Transverse colon (tissue), 4 donors: ENCODE results near the gene HNRNPL. TPM values are rescaled to one million over a fixed set of nuclear protein-coding genes. Genes with fewer than 3 reads are reported as not detected.
A peak's percentile ranks its signal among the peaks of the same experiment; 100 is the strongest.

Experiments
- DNase-seq: peaks from one replicate; pipeline ENCODE4 v3.0.0-alpha.2; 2019
- H3K27ac ChIP-seq, 4 donors: fragments of 200-600 bp; sonication (generic); 2 replicates each; pipeline ENCODE4 v1.5.1; 2016 to 2018; ENCODE audit warnings: inconsistent platforms in 4 of 4
- H3K27me3 ChIP-seq: fragments of 200-600 bp; sonication (generic); 2 replicates; pipeline ENCODE4 v1.5.1; 2017; ENCODE audit warnings: inconsistent platforms
- H3K36me3 ChIP-seq, 4 donors: fragments of 200-600 bp; sonication (generic); 2 replicates each; pipeline ENCODE4 v1.5.1; 2017 to 2019; ENCODE audit warnings: inconsistent platforms in 4 of 4
- H3K4me1 ChIP-seq, 4 donors: fragments of 200-600 bp; sonication (generic); 2 replicates each; pipeline ENCODE4 v1.5.1; 2017 to 2020; ENCODE audit warnings: inconsistent platforms in 4 of 4
- H3K4me3 ChIP-seq, 4 donors: fragments of 200-600 bp; sonication (generic); 1 replicate in 1 of 4; 2 replicates in 3 of 4; pipeline versions ENCODE4 v1.5.1 to v1.6.1; 2017 to 2019; ENCODE audit warnings: inconsistent platforms in 4 of 4
- H3K9me3 ChIP-seq, 2 donors: fragments of 200-600 bp; sonication (generic); 2 replicates each; pipeline ENCODE4 v1.5.1; 2017 to 2019; ENCODE audit warnings: inconsistent platforms in 2 of 2
- CTCF ChIP-seq, 5 experiments: fragments of 200-600 bp in 3 of 5; fragments of 450-650 bp in 2 of 5; sonication (generic) in 3 of 5; IDR thresholded peaks; 1 replicate in 2 of 5; 2 replicates in 3 of 5; pipeline ENCODE4 v1.5.1; 2016 to 2017; ENCODE audit warnings: antibody characterized with exemption in 5 of 5, inconsistent platforms in 3 of 5, mild to moderate bottlenecking in 2 of 5, moderate library complexity in 1 of 5
- EP300 ChIP-seq: sonication (generic); formaldehyde crosslinking; IDR thresholded peaks from one replicate; pipeline ENCODE4 v1.6.1; 2017; ENCODE audit warnings: antibody characterized with exemption, low read depth
- POLR2A ChIP-seq: fragments of 450-650 bp; IDR thresholded peaks from one replicate; pipeline ENCODE4 v1.6.1; 2016; ENCODE audit warnings: antibody characterized with exemption, mild to moderate bottlenecking, moderate library complexity
- POLR2AphosphoS5 ChIP-seq, 3 donors: sonication (generic); formaldehyde crosslinking; IDR thresholded peaks; one replicate each; pipeline ENCODE4 v1.6.1; 2016; ENCODE audit warnings: antibody characterized with exemption in 3 of 3
- WGBS, 2 donors: methylation state at CpG; one replicate each; pipeline ENCODE4 v1.1.5; 2018; ENCODE audit warnings: low coverage in 1 of 2; 5-methylcytosine and 5-hydroxymethylcytosine counted together
- in situ Hi-C, 4 donors: fragments of 200-750 bp; cut with MboI; loops; one replicate each; pipeline versions ENCODE4 v1.15.0 to v1.15.1; 2017; ENCODE audit warnings: low sequenced_read_pairs in 3 of 4, low pct_ligation_motif_present in 1 of 4, low pct_unique_long_range_greater_than_20kb in 1 of 4
- intact Hi-C: fragments of 100-400 bp; cut with DNase I; formaldehyde crosslinking; loops from one replicate; pipeline ENCODE4 v1.15.1; 2023; ENCODE audit warnings: low total_unique reads
- total RNA-seq, 4 donors: library from RNA; depleted of rRNA; stranded (reverse); fragments of >200 nt; gene quantifications; one replicate each; pipeline ENCODE4 v1.1.0, GENCODE V29; 2016

The HNRNPL gene
- total RNA-seq, 4 donors from 2014 or later = 139 to 200 (median 174) TPM

DNA sequence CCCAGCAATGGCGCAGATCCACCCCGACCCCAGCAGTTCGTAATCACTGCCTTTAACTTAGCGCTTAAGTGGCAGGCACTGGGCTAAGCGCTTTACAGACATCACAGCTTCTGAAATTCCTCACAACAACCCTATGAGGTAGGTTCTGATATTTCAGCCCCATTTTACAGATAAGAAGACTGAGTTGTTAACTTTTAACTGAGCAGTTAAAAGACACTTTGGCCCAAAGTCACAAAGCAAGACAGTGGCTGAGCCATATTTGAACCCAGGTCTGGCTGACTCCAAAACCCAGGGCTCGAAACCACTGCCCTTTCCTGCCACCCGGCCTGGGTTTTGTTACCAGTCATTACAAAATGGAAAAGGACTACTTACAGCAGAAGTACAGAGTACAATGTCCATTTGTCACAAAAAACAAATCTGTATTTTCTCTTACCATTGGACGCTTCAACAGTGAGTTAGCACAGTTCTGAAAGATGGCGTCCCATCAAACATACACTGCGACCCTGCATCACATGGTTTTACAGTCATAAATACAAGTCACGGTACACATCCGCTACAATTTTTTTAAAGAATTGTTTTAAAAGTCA is 8.5 kb downstream of the HNRNPL start:
- DNase-seq = no peak
- no peaks in the 10 kb centered on the region for H3K27me3 ChIP-seq
- H3K36me3 ChIP-seq = peaks cover 0 to 97% (median 51%) of the 10 kb centered on the region in 4 donors
- H3K9me3 ChIP-seq = no peaks in the 10 kb centered on the region
- H3K4me1 ChIP-seq = peaks cover 0 to 14% (median 6%) of the 10 kb centered on the region in 4 donors
- H3K4me3 ChIP-seq = no peak overlapping the region
- intact Hi-C loops (no loop called here), in situ Hi-C loops (no loop called here)
- peak overlapping the region in 3 of 4 donors; percentile 10 to 36 (median 27) for H3K27ac ChIP-seq
- TF ChIP-seq POLR2A (no peak), CTCF (IDR thresholded peaks at IDR 0.05) (no peak), EP300 (no peak), POLR2AphosphoS5 (IDR thresholded peaks at IDR 0.05) (no peak)
- 89% methylated on average over 5 to 12 of the region's 12 CpGs for WGBS, 2 donors

DNA sequence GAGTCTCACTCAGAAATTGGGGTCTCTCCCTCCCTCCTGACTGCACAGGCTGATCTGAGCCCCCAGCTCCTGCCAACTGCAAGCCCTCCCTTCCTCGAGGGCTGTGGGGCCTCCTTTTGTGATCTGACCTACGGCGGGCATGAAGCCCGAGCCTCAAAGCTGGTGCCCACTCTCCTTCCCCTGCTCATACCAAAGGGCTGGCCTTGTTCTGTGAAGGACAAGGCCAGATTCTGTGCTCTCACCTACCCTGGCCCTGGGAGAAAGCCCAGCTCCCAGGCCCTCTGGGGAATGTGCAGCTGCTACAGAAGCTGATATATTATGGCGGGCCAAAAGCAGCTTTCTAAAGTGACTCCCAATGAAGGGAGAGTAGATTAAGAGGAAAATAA is 9.2 kb downstream of the HNRNPL start:
- intact Hi-C loops = no loop called here
- H3K4me3 ChIP-seq = no peak overlapping the region
- no peaks in the 10 kb centered on the region for H3K27me3 ChIP-seq
- in situ Hi-C loops = no loop called here
- H3K9me3 ChIP-seq = no peaks in the 10 kb centered on the region
- no peak for TF ChIP-seq POLR2AphosphoS5 (IDR thresholded peaks at IDR 0.05)
- no peak for TF ChIP-seq POLR2A
- no peak for TF ChIP-seq CTCF (IDR thresholded peaks at IDR 0.05)
- no peak for TF ChIP-seq EP300
- H3K36me3 ChIP-seq = peaks cover 0 to 97% (median 47%) of the 10 kb centered on the region in 4 donors
- DNase-seq = no peak
- peaks cover 0 to 7% (median 1%) of the 10 kb centered on the region in 4 donors for H3K4me1 ChIP-seq
- peak overlapping the region in 1 of 4 donors; percentile 10 for H3K27ac ChIP-seq
- WGBS, 2 donors = 93% methylated on average over 5 of the region's 5 CpGs; no CpG with 5 or more reads in 1 of the 2 donors

- Histone ChIP-seq H3K27me3 (no peaks in the 10 kb centered on the region), H3K27ac (no peak overlapping the region), H3K4me1 (peaks cover 0 to 3% (median 0%) of the 10 kb centered on the region in 4 donors), H3K36me3 (peaks cover 0 to 93% (median 44%) of the 10 kb centered on the region in 4 donors), H3K9me3 (no peaks in the 10 kb centered on the region), H3K4me3 (no peak overlapping the region)
- 79% methylated on average over 28 of the region's 28 CpGs; no CpG with 5 or more reads in 1 of the 2 donors for WGBS, 2 donors
- no peak for TF ChIP-seq POLR2AphosphoS5 (IDR thresholded peaks at IDR 0.05)
- no peak for TF ChIP-seq POLR2A
- TF ChIP-seq EP300 = no peak
- no peak for TF ChIP-seq CTCF (IDR thresholded peaks at IDR 0.05)
- intact Hi-C loops = loop anchor here (10.0 kb wide), 1 partner anchor 185 kb away; no protein-coding TSS in a partner anchor
- in situ Hi-C loops = no loop called here
- DNase-seq = no peak
These were observed 9.8 kb downstream of the HNRNPL start for GRCh38 chr19:38839816-38840582.

GRCh38 chr19:38838986-38839761 is 10.6 kb downstream of the HNRNPL start:
- peaks cover 0 to 85% (median 41%) of the 10 kb centered on the region in 4 donors for H3K36me3 ChIP-seq
- H3K4me3 ChIP-seq = no peak overlapping the region
- in situ Hi-C loops = no loop called here
- H3K27me3 ChIP-seq = no peaks in the 10 kb centered on the region
- WGBS, 2 donors = 89 to 100% methylated on average over 3 to 12 of the region's 12 CpGs
- intact Hi-C loops = loop anchor here (10.0 kb wide), 1 partner anchor 184 kb away; no protein-coding TSS in a partner anchor
- no peaks in the 10 kb centered on the region for H3K9me3 ChIP-seq
- peak overlapping the region in 1 of 4 donors; percentile 13 for H3K27ac ChIP-seq
- no peak for TF ChIP-seq POLR2AphosphoS5 (IDR thresholded peaks at IDR 0.05)
- TF ChIP-seq CTCF (IDR thresholded peaks at IDR 0.05) = no peak
- TF ChIP-seq EP300 = no peak
- no peak for TF ChIP-seq POLR2A
- H3K4me1 ChIP-seq = peaks cover 0 to 4% (median under 1%) of the 10 kb centered on the region in 4 donors
- DNase-seq = no peak
